HepG2 (cell line): ENCODE data around the gene RAP1GAP2. TPM values are rescaled to one million over a fixed set of nuclear protein-coding genes. Genes with fewer than 3 reads are reported as not detected.
A peak's percentile ranks its signal among the peaks of the same experiment; 100 is the strongest.

Experiments
- ATAC-seq: fragments of 200-7000 bp; cut with Tn5 transposase; 3 replicates; pipeline ENCODE4 v1.9.1; 2020; ENCODE audit warnings: mild to moderate bottlenecking, moderate library complexity
- BruUV-seq: library from RNA; stranded (reverse); fragments of 400-500 nt; replicated peaks from 2 replicates; lab custom pipeline; 2021; lab: Mats Ljungman, UMichigan
- CTCF ChIA-PET: fragments of 300-600 bp; formaldehyde crosslinking; extraction: SDS; loops from one replicate; lab custom pipeline; 2021; ENCODE audit warnings: low total read pairs, inconsistent platforms, low intra/inter-chr PET ratio; lab: Yijun Ruan, JAX
- POLR2A ChIA-PET: fragments of 350-600 bp; sonication (Branson Sonifier 250); formaldehyde crosslinking; loops from one replicate; lab custom pipeline; 2020; ENCODE audit warnings: antibody characterized with exemption, inconsistent platforms; lab: Yijun Ruan, JAX
- DNase-seq: peaks from one replicate; pipeline ENCODE4 v3.0.0-alpha.2; 2015; ENCODE audit warnings: low spot score
- FAIRE-seq: peaks from 3 replicates; lab custom pipeline; 2011; peaks lifted over from hg19 to GRCh38; lab: Jason Lieb, UNC
- H2AFZ ChIP-seq: one replicate; pipeline ENCODE4 v1.6.1; 2011; ENCODE audit warnings: low read length, inconsistent platforms
- H3K27ac ChIP-seq: fragments of 300-600 bp; 3 replicates; pipeline ENCODE4 v1.8.0; 2011; ENCODE audit warnings: mixed run types, mild to moderate bottlenecking, mixed read lengths, low read length, inconsistent platforms; ENCODE audit not compliant: insufficient read depth; ENCODE audit errors: extremely low read length
- H3K27me3 ChIP-seq, 2 experiments: fragments of 200-600 bp in 1 of 2; 2 replicates in 1 of 2; 3 replicates in 1 of 2; pipeline versions ENCODE4 v1.6.0 to v1.8.0; 2011; ENCODE audit warnings: low read length in 2 of 2, mild to moderate bottlenecking in 2 of 2, moderate library complexity in 2 of 2, inconsistent platforms in 1 of 2; ENCODE audit not compliant: insufficient read depth in 2 of 2, control insufficient read depth in 1 of 2
- H3K36me3 ChIP-seq, 2 experiments: fragments of 200-600 bp in 1 of 2; replicated peaks in 1 of 2; 2 replicates in 1 of 2; 3 replicates in 1 of 2; pipeline versions ENCODE4 v1.5.1 to v1.8.0; 2011; ENCODE audit warnings: low read length in 2 of 2, inconsistent platforms in 1 of 2; ENCODE audit not compliant: insufficient read depth in 2 of 2, control insufficient read depth in 1 of 2
- H3K4me1 ChIP-seq: 2 replicates; pipeline ENCODE4 v1.5.1; 2012; ENCODE audit warnings: low read length, inconsistent platforms; ENCODE audit not compliant: insufficient read depth
- H3K4me2 ChIP-seq: 2 replicates; pipeline ENCODE4 v1.6.0; 2011; ENCODE audit warnings: low read depth, low read length, inconsistent platforms
- H3K4me3 ChIP-seq, 3 experiments: fragments of 200-600 bp in 1 of 3; sonication (generic), shearing (Covaris generic) in 1 of 3; replicated peaks in 1 of 3; 2 replicates each; pipeline ENCODE4 v1.5.1; 2011 to 2016; ENCODE audit warnings: low read length in 3 of 3, inconsistent platforms in 2 of 3, low read depth in 2 of 3, mild to moderate bottlenecking in 2 of 3, control low read depth in 1 of 3, mixed read lengths in 1 of 3; ENCODE audit not compliant: insufficient read depth in 1 of 3
- H3K79me2 ChIP-seq: one replicate; pipeline ENCODE4 v1.6.1; 2011; ENCODE audit warnings: low read length, inconsistent platforms; ENCODE audit not compliant: insufficient read depth
- H3K9ac ChIP-seq: 2 replicates; pipeline ENCODE4 v1.6.0; 2011; ENCODE audit warnings: mild to moderate bottlenecking, low read depth, low read length, inconsistent platforms; ENCODE audit not compliant: insufficient read depth
- H3K9me3 ChIP-seq: 2 replicates; pipeline ENCODE4 v1.5.1; 2012; ENCODE audit warnings: mild to moderate bottlenecking, low read length
- H4K20me1 ChIP-seq: 2 replicates; pipeline ENCODE4 v1.6.0; 2011; ENCODE audit warnings: inconsistent platforms, mild to moderate bottlenecking, low read length, moderate library complexity; ENCODE audit not compliant: insufficient read depth
- MAX ChIP-seq: IDR thresholded peaks from 2 replicates; pipeline ENCODE4 v1.6.1; 2012; ENCODE audit warnings: inconsistent platforms
- SNAPC4 ChIP-seq: sonication (generic); formaldehyde crosslinking; IDR thresholded peaks from 2 replicates; pipeline ENCODE4 v1.4.0; 2020; ENCODE audit warnings: mild to moderate bottlenecking, missing genetic modification reagents
- THRA ChIP-seq: sonication (generic); formaldehyde crosslinking; IDR thresholded peaks from 2 replicates; pipeline ENCODE4 v1.4.0; 2020; ENCODE audit warnings: missing genetic modification reagents, borderline replicate concordance
- U2AF1 ChIP-seq: fragments of 200-400 bp; formaldehyde crosslinking; optimal IDR thresholded peaks from 2 replicates; pipeline ENCODE3; 2017; ENCODE audit warnings: mild to moderate bottlenecking, low read depth, low read length
- ZNF142 ChIP-seq: sonication (generic); formaldehyde crosslinking; IDR thresholded peaks from 2 replicates; pipeline ENCODE4 v1.4.0; 2020; ENCODE audit warnings: missing genetic modification reagents
- ZNF530 ChIP-seq: sonication (generic); formaldehyde crosslinking; IDR thresholded peaks from 2 replicates; pipeline ENCODE4 v1.5.0; 2020; ENCODE audit warnings: low read depth, mild to moderate bottlenecking, missing genetic modification reagents
- ZNF777 ChIP-seq: sonication (generic); formaldehyde crosslinking; IDR thresholded peaks from 2 replicates; pipeline ENCODE4 v1.4.0; 2020; ENCODE audit warnings: missing genetic modification reagents
- WGBS: methylation state at CpG from one replicate; pipeline ENCODE4 v1.1.6; 2017; ENCODE audit warnings: low lambda C conversion rate; 5-methylcytosine and 5-hydroxymethylcytosine counted together
- in situ Hi-C: cut with HindIII; loops from 2 replicates; pipeline ENCODE4 v1.10.0; 2017; ENCODE audit warnings: low pct_unique_long_range_greater_than_20kb; ENCODE audit not compliant: extremely low pct_ligation_motif_present
- intact Hi-C: fragments of 100-400 bp; cut with micrococcal nuclease; formaldehyde crosslinking; loops from one replicate; pipeline ENCODE4 v1.10.0; 2022; ENCODE audit not compliant: unreplicated experiment
- polyA plus RNA-seq, 8 experiments: library from polyadenylated mRNA; depleted of rRNA in 3 of 8; stranded (reverse) in 7 of 8; unstranded in 1 of 8; fragments of >200 nt; fragmentation: Illumina TruSeq in 4 of 8; extraction: Trizol in 4 of 8; gene quantifications; 2 replicates each; pipeline versions ENCODE4 v1.2.1 to v1.2.3, GENCODE V29; 2011 to 2016; ENCODE audit warnings: low read depth in 4 of 8, missing spikeins in 1 of 8, mixed read lengths in 1 of 8; ENCODE audit not compliant: insufficient read depth in 1 of 8
- total RNA-seq, 5 experiments: library from RNA; depleted of rRNA; stranded (reverse); fragments of >200 nt; fragmentation: Illumina TruSeq; extraction: Trizol; gene quantifications; 2 replicates each; pipeline ENCODE4 v1.2.3, GENCODE V29; 2016; ENCODE audit warnings: low read depth in 1 of 5

RAP1GAP2 gene
- total and polyA plus RNA-seq, 2 of the 13 experiments (the other 11 are each of a cell fraction or from before 2014, with no cell fraction given), result 10.9 to 12.0 TPM

- H3K4me1 ChIP-seq, result peaks cover 28% of the 10 kb centered on the region
- H3K9me3 ChIP-seq, result no peaks in the 10 kb centered on the region
- FAIRE-seq (no peak), ATAC-seq (peak; percentile 32), DNase-seq (no peak)
- in situ Hi-C loops, result loop anchor here (5.0 to 10.0 kb wide), 2 partner anchors 74 to 161 kb away; no protein-coding TSS in a partner anchor
- H3K79me2 ChIP-seq, result no peaks in the 10 kb centered on the region
- peaks cover 2 to 14% of the 10 kb centered on the region in 2 experiments; a peak in 4 of 5 replicates for H3K27me3 ChIP-seq
- 0 out of 2 replicates have a peak overlapping the region, but pooled peaks have one; percentile 22 for H3K9ac ChIP-seq
- TF ChIP-seq THRA (CRISPR knock-in tag) (no peak), ZNF530 (CRISPR knock-in tag) (no peak), SNAPC4 (CRISPR knock-in tag) (no peak), ZNF777 (CRISPR knock-in tag) (0 out of 2 replicates have a peak, but pooled peaks have one; percentile 2), MAX (peak; percentile 10; the same call in 1 of the 2 replicates), U2AF1 (no peak), ZNF142 (peak; percentile 74)
- peak overlapping the region; percentile 58 to 73 (median 61) for H3K4me3 ChIP-seq
- intact Hi-C loops, result loop anchor here (2.0 kb wide), 1 partner anchor 31 kb away; no protein-coding TSS in a partner anchor
- no peaks in the 10 kb centered on the region for H3K36me3 ChIP-seq
- no TSS peak for BruUV-seq
- H2AFZ ChIP-seq, result no peak overlapping the region
- ChIA-PET CTCF (no interaction called here), POLR2A (interaction anchor here (1.0 to 1.5 kb wide), 3 partner anchors 39 to 122 kb away, joined by 3 to 5 read pairs (median 4); no protein-coding TSS in a partner anchor)
- 6% methylated on average over 13 of the region's 119 CpGs for WGBS
- no peak overlapping the region for H3K27ac ChIP-seq
- H4K20me1 ChIP-seq, result no peaks in the 10 kb centered on the region
- H3K4me2 ChIP-seq, result peak overlapping the region; percentile 92
Measured at GRCh38 chr17:2853283-2854142, 57.3 kb downstream of the RAP1GAP2 start.
